Activated naive CD4-positive, alpha-beta T cell treated with anti-CD3 and anti-CD28 coated beads for 36 hours (primary cell): ENCODE results near the gene CDHR5. TPM values are rescaled to one million over a fixed set of nuclear protein-coding genes. Genes with fewer than 3 reads are reported as not detected.
A peak's percentile ranks its signal among the peaks of the same experiment; 100 is the strongest.

Experiments
- CTCF ChIA-PET: fragments of 350-600 bp; sonication (Branson Sonifier 250); formaldehyde crosslinking; loops from one replicate; lab custom pipeline; 2021; ENCODE audit warnings: antibody characterized with exemption; lab: Charles Lee
- DNase-seq: peaks from one replicate; pipeline ENCODE4 v3.0.0-alpha.2; 2020
- H3K27ac Mint-ChIP-seq: one replicate; pipeline ENCODE4 v1.8.0; 2021; ENCODE audit warnings: mild to moderate bottlenecking, mixed read lengths
- H3K27me3 Mint-ChIP-seq: one replicate; pipeline ENCODE4 v1.8.0; 2021; ENCODE audit warnings: low read depth, mixed read lengths
- H3K36me3 Mint-ChIP-seq: one replicate; pipeline ENCODE4 v1.8.0; 2021; ENCODE audit warnings: low read depth, mixed read lengths
- H3K4me1 Mint-ChIP-seq: one replicate; pipeline ENCODE4 v1.8.0; 2021; ENCODE audit warnings: low read depth, mixed read lengths
- H3K4me3 Mint-ChIP-seq: one replicate; pipeline ENCODE4 v1.8.0; 2021; ENCODE audit warnings: mild to moderate bottlenecking, moderate library complexity, mixed read lengths
- H3K9me3 Mint-ChIP-seq: one replicate; pipeline ENCODE4 v1.8.0; 2021; ENCODE audit warnings: mixed read lengths
- intact Hi-C: fragments of 100-400 bp; cut with micrococcal nuclease; formaldehyde crosslinking; loops from one replicate; pipeline ENCODE4 v1.15.1; 2023
- total RNA-seq, 2 experiments: library from RNA; stranded (reverse); gene quantifications; one replicate each; pipeline ENCODE4 v1.2.3, GENCODE V29; 2021

CDHR5 gene
- total RNA-seq, 2 experiments from 2014 or later = not detected

DNA sequence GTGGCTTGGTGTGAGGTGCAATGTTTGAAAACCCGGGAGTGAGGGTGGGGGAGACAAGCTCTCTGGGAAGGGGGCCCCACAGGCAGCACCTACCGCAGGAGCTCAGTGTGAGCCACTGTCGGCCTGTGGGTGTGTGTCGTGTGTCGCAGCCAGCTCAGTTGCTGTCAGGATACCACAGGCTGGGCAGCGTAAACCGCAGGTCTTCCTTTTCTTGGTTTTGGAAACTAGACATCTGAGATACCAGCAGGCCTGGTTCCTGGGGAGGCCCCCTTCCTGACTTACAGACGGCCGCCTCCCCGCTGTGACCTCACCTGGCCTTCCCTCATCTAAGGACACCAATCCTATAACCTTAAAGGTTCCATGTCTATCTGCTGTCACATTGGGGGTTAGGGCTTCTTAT, 28.4 kb downstream of the CDHR5 start:
- intact Hi-C loops = no loop called here
- Mint-ChIP-seq H3K27me3 (no peaks in the 10 kb centered on the region), H3K4me1 (peaks cover 2% of the 10 kb centered on the region), H3K9me3 (no peaks in the 10 kb centered on the region), H3K4me3 (no peak overlapping the region), H3K27ac (no peak overlapping the region), H3K36me3 (peaks cover 32% of the 10 kb centered on the region)
- CTCF ChIA-PET = interaction anchor here (0.8 kb wide), 1 partner anchor 68 kb away, joined by 3 read pairs; no protein-coding TSS in a partner anchor
- no peak for DNase-seq

DNA sequence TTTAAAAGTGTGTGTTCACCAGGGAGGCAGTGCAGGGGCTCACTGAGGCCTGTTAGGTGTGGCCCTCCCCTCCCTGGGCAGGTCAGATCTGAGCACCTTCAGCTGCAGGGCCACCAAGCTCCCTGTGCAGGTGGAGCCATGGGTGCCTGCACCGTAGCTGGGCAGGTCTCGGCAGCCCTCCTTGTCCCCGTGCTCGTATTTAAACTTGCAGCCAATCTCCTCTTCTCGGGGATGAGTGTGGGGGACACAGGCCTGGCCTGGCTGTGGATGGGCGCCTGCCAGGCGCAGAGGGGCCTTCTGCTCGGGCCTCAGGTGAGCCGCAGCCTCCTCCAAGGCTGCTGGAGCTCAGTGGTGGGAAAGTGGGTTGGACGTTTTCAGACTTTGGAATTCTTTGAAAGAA, 29.4 kb downstream of the CDHR5 start:
- Mint-ChIP-seq H3K4me1 (peaks cover 2% of the 10 kb centered on the region), H3K9me3 (no peaks in the 10 kb centered on the region), H3K4me3 (no peak overlapping the region), H3K27me3 (no peaks in the 10 kb centered on the region), H3K36me3 (peaks cover 34% of the 10 kb centered on the region), H3K27ac (no peak overlapping the region)
- intact Hi-C loops = no loop called here
- CTCF ChIA-PET = interaction anchor here (0.6 to 0.8 kb wide), 2 partner anchors 69 to 130 kb away, joined by 3 to 4 read pairs; no protein-coding TSS in a partner anchor
- DNase-seq = no peak

DNA sequence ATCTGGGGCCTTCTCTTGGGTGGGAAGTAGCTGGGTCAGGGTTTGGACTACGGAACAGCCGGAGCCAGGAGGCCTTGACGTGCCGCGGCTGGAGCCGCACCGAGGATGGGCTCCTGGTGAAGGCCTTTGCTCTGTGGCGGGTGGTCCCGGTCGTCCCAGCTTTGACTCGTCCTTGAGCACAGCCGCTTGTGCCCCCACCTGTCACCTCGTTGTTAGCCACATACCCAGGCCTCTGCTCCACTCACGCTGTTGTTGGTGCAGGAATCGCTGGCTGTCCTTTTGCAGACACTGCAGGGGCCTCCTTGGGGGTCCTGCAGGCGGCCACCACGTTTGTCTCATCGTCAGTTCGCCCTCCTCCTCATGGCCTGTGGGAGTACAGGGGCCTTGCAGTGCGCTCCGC, 31.4 kb downstream of the CDHR5 start:
- CTCF ChIA-PET = no interaction called here
- H3K9me3 Mint-ChIP-seq = no peaks in the 10 kb centered on the region
- H3K36me3 Mint-ChIP-seq = peaks cover 44% of the 10 kb centered on the region

DNA sequence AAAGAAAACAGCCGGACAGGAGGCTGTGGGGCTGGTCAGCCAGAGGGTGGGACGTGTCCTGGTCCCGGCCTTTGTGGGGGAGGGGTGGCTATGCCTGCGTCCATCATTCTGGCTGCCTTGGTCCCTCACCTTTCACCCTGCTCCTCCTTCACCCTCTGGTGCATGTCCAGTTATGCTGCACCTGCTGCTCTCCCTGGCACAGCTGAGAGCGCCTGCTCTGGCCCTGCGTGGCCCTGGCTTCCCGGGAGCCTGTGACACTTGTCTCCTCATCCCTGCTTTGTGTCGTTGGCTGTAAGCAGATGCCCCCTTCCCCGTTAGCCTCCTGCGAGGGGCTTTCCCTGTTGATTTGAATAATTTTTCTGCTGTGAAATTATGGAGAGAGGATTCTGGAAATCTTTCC, 31.8 kb downstream of the CDHR5 start:
- intact Hi-C loops = no loop called here
- CTCF ChIA-PET = no interaction called here
- Mint-ChIP-seq H3K4me3 (no peak overlapping the region), H3K9me3 (no peaks in the 10 kb centered on the region), H3K27ac (no peak overlapping the region), H3K36me3 (peaks cover 47% of the 10 kb centered on the region), H3K27me3 (no peaks in the 10 kb centered on the region), H3K4me1 (peaks cover 7% of the 10 kb centered on the region)
- DNase-seq = no peak

More for the DNA sequence above, 31.4 kb downstream of the CDHR5 start:
- no peak overlapping the region for H3K27ac Mint-ChIP-seq
- H3K27me3 Mint-ChIP-seq = no peaks in the 10 kb centered on the region
- H3K4me3 Mint-ChIP-seq = no peak overlapping the region
- peaks cover 3% of the 10 kb centered on the region for H3K4me1 Mint-ChIP-seq
- DNase-seq = no peak
- intact Hi-C loops = no loop called here

DNA sequence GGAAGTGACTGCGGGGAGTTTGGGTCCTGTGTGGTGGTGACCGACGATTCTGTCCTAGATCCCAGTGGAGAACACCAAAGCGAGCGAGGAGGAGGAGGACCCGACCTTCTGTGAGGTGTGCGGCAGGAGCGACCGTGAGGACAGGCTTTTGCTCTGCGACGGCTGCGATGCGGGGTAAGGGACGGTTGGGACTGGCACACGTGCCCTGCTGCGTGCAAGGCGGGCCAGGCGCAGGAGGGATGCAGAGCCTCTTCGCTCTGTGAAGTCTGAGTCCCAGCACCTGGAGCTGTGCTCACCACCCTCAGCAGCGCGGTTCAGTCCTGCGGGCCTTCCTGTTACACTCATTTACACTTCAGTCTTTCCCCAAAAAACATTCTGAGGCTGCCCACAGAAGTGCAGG, 32.3 kb downstream of the CDHR5 start:
- H3K9me3 Mint-ChIP-seq = no peaks in the 10 kb centered on the region
- no peaks in the 10 kb centered on the region for H3K27me3 Mint-ChIP-seq
- DNase-seq = no peak
- CTCF ChIA-PET = no interaction called here
- peaks cover 11% of the 10 kb centered on the region for H3K4me1 Mint-ChIP-seq
- H3K27ac Mint-ChIP-seq = no peak overlapping the region
- no peak overlapping the region for H3K4me3 Mint-ChIP-seq
- peaks cover 47% of the 10 kb centered on the region for H3K36me3 Mint-ChIP-seq
- intact Hi-C loops = no loop called here

DNA sequence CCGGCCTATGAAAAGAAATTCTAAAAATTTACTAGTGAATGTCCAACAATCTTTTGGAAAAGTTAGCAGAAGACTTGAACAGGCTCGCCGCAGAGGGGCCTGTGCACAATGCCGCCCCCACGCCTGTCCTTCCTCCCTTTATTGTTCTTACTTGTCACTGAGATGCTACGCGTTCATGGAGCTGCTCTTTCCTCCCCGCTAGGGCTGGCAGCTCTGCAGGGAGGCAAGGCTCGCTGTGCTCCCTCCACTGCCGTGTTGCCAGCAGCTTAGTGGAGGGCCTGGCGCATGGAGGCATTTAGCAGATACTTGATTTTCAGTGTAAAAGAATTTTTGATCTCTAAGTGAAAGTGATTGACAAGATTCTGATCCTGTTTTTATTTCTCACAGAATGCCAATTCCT, 33.8 kb downstream of the CDHR5 start:
- Mint-ChIP-seq H3K4me1 (peaks cover 24% of the 10 kb centered on the region), H3K27ac (no peak overlapping the region), H3K27me3 (no peaks in the 10 kb centered on the region), H3K4me3 (no peak overlapping the region), H3K9me3 (no peaks in the 10 kb centered on the region), H3K36me3 (peaks cover 46% of the 10 kb centered on the region)
- intact Hi-C loops = no loop called here
- CTCF ChIA-PET = interaction anchor here (0.7 to 1.5 kb wide), 2 partner anchors 66 to 72 kb away, joined by 3 to 4 read pairs; no protein-coding TSS in a partner anchor
- no peak for DNase-seq

DNA sequence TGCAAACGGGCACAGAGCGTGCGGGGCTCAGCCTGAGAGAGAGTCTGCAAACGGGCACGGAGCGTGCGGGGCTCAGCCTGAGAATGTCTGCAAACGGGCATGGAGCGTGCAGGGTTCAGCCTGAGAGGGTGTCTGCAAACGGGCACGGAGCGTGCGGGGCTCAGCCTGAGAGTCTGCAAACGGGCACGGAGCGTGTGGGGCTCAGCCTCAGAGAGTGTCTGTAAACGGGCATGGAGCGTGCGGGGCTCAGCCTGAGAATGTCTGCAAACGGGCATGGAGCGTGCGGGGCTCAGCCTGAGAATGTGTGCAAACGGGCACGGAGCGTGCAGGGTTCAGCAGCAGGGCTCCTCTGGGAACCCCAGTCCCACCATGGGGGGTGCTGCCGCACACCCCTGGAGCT, 35.0 kb downstream of the CDHR5 start:
- H3K36me3 Mint-ChIP-seq = peaks cover 46% of the 10 kb centered on the region
- DNase-seq = no peak
- no peak overlapping the region for H3K27ac Mint-ChIP-seq
- peaks cover 25% of the 10 kb centered on the region for H3K4me1 Mint-ChIP-seq
- CTCF ChIA-PET = interaction anchor here (1.1 kb wide), 1 partner anchor 136 kb away, joined by 3 read pairs; no protein-coding TSS in a partner anchor
- H3K9me3 Mint-ChIP-seq = no peaks in the 10 kb centered on the region
- no peaks in the 10 kb centered on the region for H3K27me3 Mint-ChIP-seq
- no peak overlapping the region for H3K4me3 Mint-ChIP-seq
- intact Hi-C loops = loop anchor here (2.0 kb wide), 1 partner anchor 21 kb away; no protein-coding TSS in a partner anchor

DNA sequence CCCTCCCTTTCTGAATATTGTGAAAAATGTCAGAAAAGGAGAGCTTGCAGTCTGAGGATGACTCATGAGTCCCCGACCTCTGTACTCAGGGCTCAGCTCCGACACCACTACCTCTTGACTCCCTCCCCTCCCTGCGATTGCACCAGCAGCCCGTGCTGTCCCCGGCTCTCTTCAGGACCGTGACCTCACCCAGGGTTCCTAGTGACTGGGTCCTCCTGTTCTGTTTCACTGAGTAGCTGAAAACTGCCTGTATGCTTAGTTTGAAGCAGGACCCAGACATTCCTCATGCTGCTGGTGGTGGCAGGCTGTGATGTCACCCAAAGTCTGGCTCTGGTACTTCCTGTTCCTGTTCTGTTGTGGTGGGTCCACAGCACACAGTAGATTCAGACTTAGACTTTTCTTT, 36.8 kb downstream of the CDHR5 start:
- DNase-seq = peak; percentile 87
- intact Hi-C loops = loop anchor here (1.0 to 2.0 kb wide), 3 partner anchors 19 to 82 kb away; no protein-coding TSS in a partner anchor
- Mint-ChIP-seq H3K27ac (peak overlapping the region; percentile 99), H3K4me1 (peaks cover 25% of the 10 kb centered on the region), H3K9me3 (no peaks in the 10 kb centered on the region), H3K27me3 (no peaks in the 10 kb centered on the region), H3K4me3 (peak overlapping the region; percentile 70), H3K36me3 (peaks cover 43% of the 10 kb centered on the region)
- CTCF ChIA-PET = interaction anchor here (0.7 to 1.3 kb wide), 5 partner anchors 10 to 187 kb away, joined by 3 to 4 read pairs (median 3); no protein-coding TSS in a partner anchor

DNA sequence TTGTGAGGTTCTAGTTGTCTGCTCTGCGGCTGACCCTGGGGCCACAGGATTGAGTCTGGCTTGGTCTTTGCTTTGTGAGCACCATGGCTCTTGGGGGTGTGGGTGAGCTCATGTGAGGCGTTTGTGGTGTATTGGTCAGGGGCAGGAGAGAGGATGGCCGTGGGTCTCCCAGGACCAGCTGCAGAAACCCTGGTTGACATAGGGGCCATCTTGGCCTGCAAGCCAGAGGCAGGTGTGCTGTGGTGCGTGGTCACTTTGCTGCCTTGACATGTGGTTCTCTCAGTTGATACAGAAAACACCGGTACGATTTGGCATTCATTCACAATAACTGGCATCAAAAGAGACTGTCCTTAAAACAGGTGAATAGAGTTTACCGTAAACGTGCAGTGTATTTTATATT, 37.2 kb downstream of the CDHR5 start:
- CTCF ChIA-PET = interaction anchor here (0.7 to 1.3 kb wide), 4 partner anchors 9 to 188 kb away, joined by 3 to 4 read pairs (median 3); no protein-coding TSS in a partner anchor

DNA sequence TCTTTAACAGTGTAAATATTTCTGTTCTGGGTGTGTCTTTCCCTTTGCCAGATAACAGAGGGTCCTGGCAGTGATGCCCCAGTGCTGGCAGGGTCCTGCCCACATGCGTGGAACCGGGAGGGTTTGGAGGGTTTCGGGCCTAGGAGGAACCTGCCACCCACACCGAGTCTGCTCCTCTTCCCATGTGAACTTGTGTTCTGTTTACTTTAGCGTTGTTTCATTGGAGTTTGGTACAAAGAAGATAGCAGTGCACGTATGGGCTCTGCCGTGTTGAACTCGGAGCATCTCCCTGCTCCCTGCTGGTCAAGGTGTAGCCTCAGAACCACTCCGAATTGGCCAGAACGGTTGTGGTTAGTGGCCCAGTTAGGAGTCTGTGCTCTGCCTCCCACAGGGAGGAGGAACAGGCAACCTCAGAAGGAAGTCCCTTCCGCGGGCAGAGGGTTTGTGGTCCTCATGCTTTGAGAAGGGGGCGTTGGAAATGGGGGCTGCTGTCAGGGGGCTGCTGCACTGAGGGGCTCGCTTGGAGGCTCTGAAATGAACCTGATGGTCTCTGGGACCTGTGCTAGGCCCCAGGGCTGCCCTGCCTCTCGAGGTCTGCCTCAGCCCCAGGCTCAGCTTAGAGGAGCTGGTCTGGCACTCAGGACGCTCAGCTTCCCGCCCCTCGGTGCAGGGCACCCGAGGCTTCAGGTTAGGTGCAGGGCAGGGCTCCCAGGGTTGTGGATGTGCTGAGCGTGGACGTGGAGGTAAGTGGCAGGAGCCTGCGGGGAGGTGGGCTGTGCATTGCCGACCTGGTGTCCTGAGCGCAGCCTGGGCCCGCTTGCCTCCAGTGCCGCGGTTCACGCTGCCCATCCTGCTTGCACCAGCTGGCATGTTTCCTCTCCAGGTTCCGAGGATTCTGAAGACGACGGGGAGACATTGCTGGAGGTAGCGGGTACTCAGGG, 38.1 kb downstream of the CDHR5 start:
- H3K27ac Mint-ChIP-seq = peak overlapping the region; percentile 99
- H3K4me3 Mint-ChIP-seq = no peak overlapping the region
- no peaks in the 10 kb centered on the region for H3K9me3 Mint-ChIP-seq
- no peak for DNase-seq
- peaks cover 39% of the 10 kb centered on the region for H3K36me3 Mint-ChIP-seq
- intact Hi-C loops = no loop called here
- H3K27me3 Mint-ChIP-seq = no peaks in the 10 kb centered on the region
- peaks cover 27% of the 10 kb centered on the region for H3K4me1 Mint-ChIP-seq
- CTCF ChIA-PET = interaction anchor here (1.3 kb wide), 1 partner anchor 137 kb away, joined by 3 read pairs; no protein-coding TSS in a partner anchor

More for the DNA sequence above, 37.2 kb downstream of the CDHR5 start:
- H3K4me1 Mint-ChIP-seq = peaks cover 25% of the 10 kb centered on the region
- intact Hi-C loops = no loop called here
- peak overlapping the region; percentile 99 for H3K27ac Mint-ChIP-seq
- H3K36me3 Mint-ChIP-seq = peaks cover 40% of the 10 kb centered on the region
- no peaks in the 10 kb centered on the region for H3K27me3 Mint-ChIP-seq
- peak overlapping the region; percentile 70 for H3K4me3 Mint-ChIP-seq
- no peak for DNase-seq
- no peaks in the 10 kb centered on the region for H3K9me3 Mint-ChIP-seq

DNA sequence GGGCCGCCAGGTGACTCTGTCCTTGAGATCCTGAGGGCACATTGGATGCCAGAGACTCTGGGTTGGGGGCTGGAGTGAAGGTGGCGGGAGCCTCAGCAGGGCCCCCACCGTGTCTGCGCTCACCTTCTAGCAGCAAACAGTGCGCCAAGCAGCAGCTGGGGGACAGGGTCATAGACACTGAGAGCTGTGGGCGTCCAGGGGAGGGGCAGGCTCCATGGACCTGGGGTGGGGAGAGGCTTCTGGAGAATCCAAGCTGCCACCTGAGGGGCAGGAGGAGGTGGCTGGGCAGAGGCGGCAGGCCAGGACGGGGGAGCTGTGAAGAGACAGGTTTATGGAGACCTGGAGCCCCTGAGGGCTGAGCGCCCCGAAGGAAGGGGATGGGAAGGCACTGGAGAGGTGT, 40.5 kb downstream of the CDHR5 start:
- intact Hi-C loops = no loop called here
- Mint-ChIP-seq H3K27ac (no peak overlapping the region), H3K27me3 (no peaks in the 10 kb centered on the region), H3K4me3 (no peak overlapping the region), H3K4me1 (peaks cover 40% of the 10 kb centered on the region), H3K9me3 (no peaks in the 10 kb centered on the region), H3K36me3 (peaks cover 28% of the 10 kb centered on the region)
- DNase-seq = no peak
- CTCF ChIA-PET = no interaction called here

DNA sequence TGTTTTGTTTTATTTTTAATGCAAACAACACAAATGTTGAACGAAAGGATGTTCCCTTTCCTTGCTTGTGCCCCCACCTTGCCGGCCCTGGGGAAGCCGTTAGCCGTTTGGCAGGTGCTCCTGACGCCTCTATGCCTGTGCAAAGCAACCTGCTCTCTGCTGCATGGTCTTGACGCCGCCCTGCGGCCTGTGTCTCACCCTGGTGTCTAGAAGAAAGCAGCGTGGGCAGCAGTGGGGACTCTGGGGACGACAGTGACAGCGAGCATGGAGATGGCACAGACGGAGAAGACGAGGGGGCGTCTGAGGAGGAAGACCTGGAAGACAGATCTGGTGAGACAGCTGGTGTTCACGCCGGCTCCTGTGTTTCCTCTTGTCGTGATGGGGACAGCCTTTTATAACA, 43.0 kb downstream of the CDHR5 start:
- no peak overlapping the region for H3K4me3 Mint-ChIP-seq
- CTCF ChIA-PET = no interaction called here
- H3K27ac Mint-ChIP-seq = no peak overlapping the region
- DNase-seq = no peak
- no peaks in the 10 kb centered on the region for H3K9me3 Mint-ChIP-seq
- no peaks in the 10 kb centered on the region for H3K27me3 Mint-ChIP-seq
- intact Hi-C loops = no loop called here
- H3K36me3 Mint-ChIP-seq = peaks cover 18% of the 10 kb centered on the region
- H3K4me1 Mint-ChIP-seq = peaks cover 47% of the 10 kb centered on the region
